ENCODE measurements around the gene ATXN7L3. TPM values are rescaled to one million over a fixed set of nuclear protein-coding genes. Genes with fewer than 3 reads are reported as not detected.

The ATXN7L3 gene
- total RNA-seq, 1 experiment from 2014 or later: 54.5 TPM

GRCh38 chr17:44218344-44219107, 18.8 kb upstream of the ATXN7L3 start:
- peak; percentile 84 for DNase-seq (ENCODE audit: low spot score)

GRCh38 chr17:44217738-44218343, 18.2 kb upstream of the ATXN7L3 start:
- no peak for DNase-seq (ENCODE audit: low spot score)

- no peak for DNase-seq (ENCODE audit: low spot score)
These were observed 17.0 kb upstream of the ATXN7L3 start for GRCh38 chr17:44216694-44217093.

GRCh38 chr17:44216173-44216572, 16.5 kb upstream of the ATXN7L3 start:
- DNase-seq (ENCODE audit: low spot score): no peak

GRCh38 chr17:44214896-44215295, 15.2 kb upstream of the ATXN7L3 start:
- DNase-seq (ENCODE audit: low spot score): no peak

- no peak for DNase-seq (ENCODE audit: low spot score)
These were observed 14.5 kb upstream of the ATXN7L3 start for GRCh38 chr17:44214230-44214494.

- no peak for DNase-seq (ENCODE audit: low spot score)
These were observed 13.9 kb upstream of the ATXN7L3 start for GRCh38 chr17:44213403-44214229.

- no peak for DNase-seq (ENCODE audit: low spot score)
These were observed 13.1 kb upstream of the ATXN7L3 start for GRCh38 chr17:44212507-44213402.

GRCh38 chr17:44211281-44212265, 11.9 kb upstream of the ATXN7L3 start:
- DNase-seq (ENCODE audit: low spot score): no peak

- peak; percentile 71 for DNase-seq (ENCODE audit: low spot score)
These were observed 10.9 kb upstream of the ATXN7L3 start for GRCh38 chr17:44210342-44211192.

GRCh38 chr17:44209786-44210341, 10.2 kb upstream of the ATXN7L3 start:
- no peak for DNase-seq (ENCODE audit: low spot score)

- DNase-seq (ENCODE audit: low spot score): no peak
These were observed 8.1 kb upstream of the ATXN7L3 start for GRCh38 chr17:44207743-44208142.

GRCh38 chr17:44207319-44207718, 7.6 kb upstream of the ATXN7L3 start:
- no peak for DNase-seq (ENCODE audit: low spot score)

GRCh38 chr17:44206825-44207155, 7.1 kb upstream of the ATXN7L3 start:
- DNase-seq (ENCODE audit: low spot score): no peak

- DNase-seq (ENCODE audit: low spot score): no peak
These were observed 6.5 kb upstream of the ATXN7L3 start for GRCh38 chr17:44205962-44206824.

GRCh38 chr17:44204441-44204882, 4.8 kb upstream of the ATXN7L3 start:
- peak; percentile 77 for DNase-seq (ENCODE audit: low spot score)

- peak; percentile 50 for DNase-seq (ENCODE audit: low spot score)
These were observed 4.2 kb upstream of the ATXN7L3 start for GRCh38 chr17:44203731-44204440.

- no peak for DNase-seq (ENCODE audit: low spot score)
These were observed 3.1 kb upstream of the ATXN7L3 start for GRCh38 chr17:44202756-44203155.
